OCI-LY7 (cell line): ENCODE data around the gene EML3. TPM values are rescaled to one million over a fixed set of nuclear protein-coding genes. Genes with fewer than 3 reads are reported as not detected.

Source experiments
- BruUV-seq: library from RNA; stranded (reverse); fragments of 400-500 nt; replicated peaks from 2 replicates; lab custom pipeline; 2021; lab: Mats Ljungman, UMichigan
- CTCF ChIA-PET: fragments of 300-600 bp; sonication (Branson Sonifier 250); formaldehyde crosslinking; loops from one replicate; lab custom pipeline; 2022; ENCODE audit warnings: antibody characterized with exemption; ENCODE audit not compliant: unreplicated experiment; lab: Charles Lee
- POLR2A ChIA-PET: fragments of 300-600 bp; sonication (Branson Sonifier 250); formaldehyde crosslinking; loops from one replicate; lab custom pipeline; 2022; ENCODE audit warnings: antibody characterized with exemption; lab: Charles Lee
- DNase-seq: peaks from one replicate; pipeline ENCODE4 v3.0.0-alpha.2; 2015; ENCODE audit warnings: low spot score
- H2AFZ ChIP-seq: fragments of 200-600 bp; sonication (generic), shearing (Covaris generic); 2 replicates; pipeline ENCODE4 v1.6.1; 2014; ENCODE audit warnings: mild to moderate bottlenecking, antibody characterized with exemption, low read length, moderate library complexity
- H3K27ac ChIP-seq: fragments of 200-600 bp; sonication (generic); 2 replicates; pipeline ENCODE4 v1.5.1; 2014; ENCODE audit warnings: mixed run types, low read depth, mild to moderate bottlenecking, moderate library complexity, low read length, inconsistent platforms; ENCODE audit not compliant: poor library complexity, severe bottlenecking
- H3K36me3 ChIP-seq: fragments of 200-600 bp; sonication (generic); 2 replicates; pipeline ENCODE4 v1.6.1; 2014; ENCODE audit warnings: mild to moderate bottlenecking, antibody characterized with exemption, low read length, moderate library complexity, mixed read lengths; ENCODE audit not compliant: insufficient read depth
- H3K4me1 ChIP-seq: fragments of 200-600 bp; sonication (generic); 2 replicates; pipeline ENCODE4 v1.5.1; 2014; ENCODE audit warnings: mild to moderate bottlenecking, low read length; ENCODE audit not compliant: insufficient read depth, poor library complexity, severe bottlenecking
- H3K4me2 ChIP-seq: fragments of 200-600 bp; sonication (generic); 2 replicates; pipeline ENCODE4 v1.6.1; 2014; ENCODE audit warnings: mild to moderate bottlenecking, low read length
- H3K4me3 ChIP-seq: fragments of 200-600 bp; sonication (generic); 2 replicates; pipeline ENCODE4 v1.5.1; 2014; ENCODE audit warnings: mild to moderate bottlenecking, low read depth, low read length; ENCODE audit not compliant: poor library complexity, severe bottlenecking
- H3K79me2 ChIP-seq: fragments of 200-600 bp; sonication (generic); 2 replicates; pipeline ENCODE4 v1.6.1; 2016; ENCODE audit warnings: low read depth, mild to moderate bottlenecking, low read length, moderate library complexity, mixed read lengths; ENCODE audit not compliant: insufficient read depth
- H3K9me2 ChIP-seq: fragments of 200-600 bp; sonication (generic); 2 replicates; pipeline ENCODE4 v1.6.1; 2016; ENCODE audit warnings: mild to moderate bottlenecking, low read length, mixed read lengths; ENCODE audit not compliant: insufficient read depth
- H3K9me3 ChIP-seq: fragments of 200-600 bp; sonication (generic); 2 replicates; pipeline ENCODE4 v1.6.1; 2014; ENCODE audit warnings: mild to moderate bottlenecking, mixed run types, low read length, mixed read lengths
- H4K20me1 ChIP-seq: fragments of 200-600 bp; sonication (generic); 2 replicates; pipeline ENCODE4 v1.6.1; 2014; ENCODE audit warnings: mild to moderate bottlenecking, antibody characterized with exemption, low read length, moderate library complexity, mixed read lengths; ENCODE audit not compliant: insufficient read depth
- EZH2phosphoT487 ChIP-seq: fragments of 200-600 bp; sonication (generic); IDR thresholded peaks from 2 replicates; pipeline ENCODE4 v1.6.1; 2018; ENCODE audit warnings: low read depth, borderline replicate concordance, mild to moderate bottlenecking, mixed run types, antibody characterized with exemption, low read length, moderate library complexity, mixed read lengths
- intact Hi-C: fragments of 100-400 bp; cut with micrococcal nuclease; formaldehyde crosslinking; loops from one replicate; pipeline ENCODE4 v1.10.0; 2022; ENCODE audit not compliant: unreplicated experiment
- total RNA-seq, 2 experiments: library from RNA; depleted of rRNA in 1 of 2; stranded (reverse); fragments of >200 nt in 1 of 2; shearing (Covaris generic) in 1 of 2; gene quantifications; 2 replicates each; pipeline ENCODE4 v1.2.3, GENCODE V29; 2014 to 2022
- TF ChIP-seq, protein P1 (sequence below): fragments of 200-600 bp; sonication (generic); conservative IDR thresholded peaks from 2 replicates; pipeline ENCODE4 v1.5.1; 2014; ENCODE audit warnings: mild to moderate bottlenecking, antibody characterized with exemption, low read length, moderate library complexity, mixed read lengths

The EML3 gene
- total RNA-seq, 2 experiments from 2014 or later, result 52.8 to 81.6 TPM

DNA sequence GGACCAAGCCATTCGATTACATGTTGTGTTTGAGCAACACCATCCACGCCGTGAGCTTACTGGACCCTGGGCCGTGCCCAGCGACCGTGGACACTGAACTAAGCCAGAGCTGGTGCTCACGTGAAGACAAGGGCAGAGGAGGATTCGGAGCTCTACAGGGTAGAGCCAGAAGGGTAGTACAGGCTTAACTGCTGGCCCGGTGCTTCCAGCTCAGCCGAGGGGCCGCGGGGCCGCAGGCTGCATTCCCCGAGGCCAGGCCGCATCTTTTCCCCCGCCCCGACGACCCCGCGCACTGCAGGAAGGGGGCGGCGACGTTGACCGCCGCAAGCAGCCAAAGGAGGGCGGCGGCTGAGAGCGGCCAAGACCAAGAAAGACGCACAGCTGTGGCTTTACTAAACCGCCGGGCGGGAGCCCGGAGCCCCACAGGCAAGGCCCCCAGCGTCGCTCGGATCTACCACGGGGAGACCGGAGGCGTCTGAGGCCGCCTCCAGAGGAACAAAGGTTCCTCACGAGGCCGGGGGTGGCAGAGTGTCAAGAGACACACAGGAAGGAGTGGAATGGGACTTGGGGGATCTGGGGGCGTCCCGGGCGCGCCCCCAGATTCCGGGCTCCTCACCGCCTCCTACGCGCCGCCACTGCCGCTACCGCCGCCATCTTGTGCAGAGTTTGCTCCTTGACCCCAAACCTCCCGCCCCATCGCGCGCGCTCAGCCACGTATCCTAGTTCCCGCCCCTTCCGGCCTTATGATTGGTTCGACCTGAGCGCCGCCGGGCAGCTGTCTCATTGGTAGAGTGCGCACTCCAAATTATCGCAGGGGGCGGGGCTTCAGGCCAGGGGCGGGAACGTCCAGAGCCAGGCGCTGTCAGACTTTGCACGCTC is 33.6 kb upstream of the EML3 start, which contains the start of gene GANAB:
Gene GANAB, minus strand, starts transcription at position 668 of the 879 bp plus-strand sequence. Its CDS starts 14 bp downstream, at position 654.
- BruUV-seq, result TSS peak; percentile 75
- POLR2A ChIA-PET, result interaction anchor here (0.9 to 1.7 kb wide), 7 partner anchors 9 to 27 kb away, joined by 4 to 20 read pairs (median 7); partner anchors contain the start of genes C11orf98 and CSKMT
- intact Hi-C loops, result loop anchor here (1.0 kb wide), 2 partner anchors 115 to 195 kb away; partner anchors contain the start of gene POLR2G
- Histone ChIP-seq H2AFZ (no peak within 1 kb of the TSS; the same call in 1 of the 2 replicates), H3K4me2 (peak within 1 kb of the TSS; percentile 82), H3K36me3 (peaks cover 60% of the 10 kb centered on the region), H3K9me2 (no peaks in the 10 kb centered on the region), H3K9me3 (no peaks in the 10 kb centered on the region), H3K4me1 (peaks cover 20% of the 10 kb centered on the region), H3K4me3 (peak within 1 kb of the TSS; percentile 95), H3K79me2 (peaks cover 54% of the 10 kb centered on the region), H3K27ac (peak within 1 kb of the TSS; percentile 76), H4K20me1 (no peaks in the 10 kb centered on the region)
- CTCF ChIA-PET, result interaction anchor here (0.6 to 0.9 kb wide), 3 partner anchors 55 to 1539 kb away, joined by 3 to 10 read pairs (median 7); no protein-coding TSS in a partner anchor
- TF ChIP-seq, protein P1, sequence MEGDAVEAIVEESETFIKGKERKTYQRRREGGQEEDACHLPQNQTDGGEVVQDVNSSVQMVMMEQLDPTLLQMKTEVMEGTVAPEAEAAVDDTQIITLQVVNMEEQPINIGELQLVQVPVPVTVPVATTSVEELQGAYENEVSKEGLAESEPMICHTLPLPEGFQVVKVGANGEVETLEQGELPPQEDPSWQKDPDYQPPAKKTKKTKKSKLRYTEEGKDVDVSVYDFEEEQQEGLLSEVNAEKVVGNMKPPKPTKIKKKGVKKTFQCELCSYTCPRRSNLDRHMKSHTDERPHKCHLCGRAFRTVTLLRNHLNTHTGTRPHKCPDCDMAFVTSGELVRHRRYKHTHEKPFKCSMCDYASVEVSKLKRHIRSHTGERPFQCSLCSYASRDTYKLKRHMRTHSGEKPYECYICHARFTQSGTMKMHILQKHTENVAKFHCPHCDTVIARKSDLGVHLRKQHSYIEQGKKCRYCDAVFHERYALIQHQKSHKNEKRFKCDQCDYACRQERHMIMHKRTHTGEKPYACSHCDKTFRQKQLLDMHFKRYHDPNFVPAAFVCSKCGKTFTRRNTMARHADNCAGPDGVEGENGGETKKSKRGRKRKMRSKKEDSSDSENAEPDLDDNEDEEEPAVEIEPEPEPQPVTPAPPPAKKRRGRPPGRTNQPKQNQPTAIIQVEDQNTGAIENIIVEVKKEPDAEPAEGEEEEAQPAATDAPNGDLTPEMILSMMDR, result no peak
- TF ChIP-seq EZH2phosphoT487, result no peak
- peak; percentile 99 for DNase-seq

DNA sequence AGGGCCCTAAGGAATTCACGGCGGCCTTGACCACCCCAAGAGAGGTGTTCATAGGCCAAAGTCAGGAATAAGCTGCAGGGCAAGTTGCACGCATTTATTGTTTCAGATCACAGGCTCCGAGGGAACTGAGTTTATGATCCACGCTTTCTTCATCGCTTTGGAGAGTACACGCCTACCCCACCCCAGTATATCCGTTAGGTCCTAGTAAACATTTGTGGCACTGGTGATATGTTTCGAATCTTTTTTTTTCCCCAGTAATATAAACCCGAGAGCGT is 33.0 kb upstream of the EML3 start:
- BruUV-seq, result no TSS peak
- Histone ChIP-seq H4K20me1 (no peaks in the 10 kb centered on the region), H3K9me3 (no peaks in the 10 kb centered on the region), H3K4me1 (peaks cover 20% of the 10 kb centered on the region), H2AFZ (no peak overlapping the region; the same call in 1 of the 2 replicates), H3K36me3 (peaks cover 65% of the 10 kb centered on the region), H3K4me3 (peak overlapping the region; percentile 95), H3K79me2 (peaks cover 56% of the 10 kb centered on the region), H3K27ac (peak overlapping the region; percentile 76), H3K4me2 (peak overlapping the region; percentile 82), H3K9me2 (no peaks in the 10 kb centered on the region)
- intact Hi-C loops, result no loop called here
- ChIA-PET POLR2A (interaction anchor here (0.9 to 1.7 kb wide), 7 partner anchors 9 to 35 kb away, joined by 3 to 20 read pairs (median 5); partner anchors contain the start of genes C11orf98 and CSKMT), CTCF (no interaction called here)
- DNase-seq, result peak; percentile 27
- TF ChIP-seq, protein P1, result no peak
- no peak for TF ChIP-seq EZH2phosphoT487
